OCI-LY7 (cell line): ENCODE results near the gene RRAD. TPM values are rescaled to one million over a fixed set of nuclear protein-coding genes. Genes with fewer than 3 reads are reported as not detected.

Source experiments
- BruUV-seq: library from RNA; stranded (reverse); fragments of 400-500 nt; replicated peaks from 2 replicates; lab custom pipeline; 2021; lab: Mats Ljungman, UMichigan
- CTCF ChIA-PET: fragments of 300-600 bp; sonication (Branson Sonifier 250); formaldehyde crosslinking; loops from one replicate; lab custom pipeline; 2022; ENCODE audit warnings: antibody characterized with exemption; ENCODE audit not compliant: unreplicated experiment; lab: Charles Lee
- POLR2A ChIA-PET: fragments of 300-600 bp; sonication (Branson Sonifier 250); formaldehyde crosslinking; loops from one replicate; lab custom pipeline; 2022; ENCODE audit warnings: antibody characterized with exemption; lab: Charles Lee
- DNase-seq: peaks from one replicate; pipeline ENCODE4 v3.0.0-alpha.2; 2015; ENCODE audit warnings: low spot score
- H2AFZ ChIP-seq: fragments of 200-600 bp; sonication (generic), shearing (Covaris generic); 2 replicates; pipeline ENCODE4 v1.6.1; 2014; ENCODE audit warnings: mild to moderate bottlenecking, antibody characterized with exemption, low read length, moderate library complexity
- H3K27ac ChIP-seq: fragments of 200-600 bp; sonication (generic); 2 replicates; pipeline ENCODE4 v1.5.1; 2014; ENCODE audit warnings: mixed run types, low read depth, mild to moderate bottlenecking, moderate library complexity, low read length, inconsistent platforms; ENCODE audit not compliant: poor library complexity, severe bottlenecking
- H3K36me3 ChIP-seq: fragments of 200-600 bp; sonication (generic); 2 replicates; pipeline ENCODE4 v1.6.1; 2014; ENCODE audit warnings: mild to moderate bottlenecking, antibody characterized with exemption, low read length, moderate library complexity, mixed read lengths; ENCODE audit not compliant: insufficient read depth
- H3K4me1 ChIP-seq: fragments of 200-600 bp; sonication (generic); 2 replicates; pipeline ENCODE4 v1.5.1; 2014; ENCODE audit warnings: mild to moderate bottlenecking, low read length; ENCODE audit not compliant: insufficient read depth, poor library complexity, severe bottlenecking
- H3K4me2 ChIP-seq: fragments of 200-600 bp; sonication (generic); 2 replicates; pipeline ENCODE4 v1.6.1; 2014; ENCODE audit warnings: mild to moderate bottlenecking, low read length
- H3K4me3 ChIP-seq: fragments of 200-600 bp; sonication (generic); 2 replicates; pipeline ENCODE4 v1.5.1; 2014; ENCODE audit warnings: mild to moderate bottlenecking, low read depth, low read length; ENCODE audit not compliant: poor library complexity, severe bottlenecking
- H3K79me2 ChIP-seq: fragments of 200-600 bp; sonication (generic); 2 replicates; pipeline ENCODE4 v1.6.1; 2016; ENCODE audit warnings: low read depth, mild to moderate bottlenecking, low read length, moderate library complexity, mixed read lengths; ENCODE audit not compliant: insufficient read depth
- H3K9me2 ChIP-seq: fragments of 200-600 bp; sonication (generic); 2 replicates; pipeline ENCODE4 v1.6.1; 2016; ENCODE audit warnings: mild to moderate bottlenecking, low read length, mixed read lengths; ENCODE audit not compliant: insufficient read depth
- H3K9me3 ChIP-seq: fragments of 200-600 bp; sonication (generic); 2 replicates; pipeline ENCODE4 v1.6.1; 2014; ENCODE audit warnings: mild to moderate bottlenecking, mixed run types, low read length, mixed read lengths
- H4K20me1 ChIP-seq: fragments of 200-600 bp; sonication (generic); 2 replicates; pipeline ENCODE4 v1.6.1; 2014; ENCODE audit warnings: mild to moderate bottlenecking, antibody characterized with exemption, low read length, moderate library complexity, mixed read lengths; ENCODE audit not compliant: insufficient read depth
- EZH2phosphoT487 ChIP-seq: fragments of 200-600 bp; sonication (generic); IDR thresholded peaks from 2 replicates; pipeline ENCODE4 v1.6.1; 2018; ENCODE audit warnings: low read depth, borderline replicate concordance, mild to moderate bottlenecking, mixed run types, antibody characterized with exemption, low read length, moderate library complexity, mixed read lengths
- intact Hi-C: fragments of 100-400 bp; cut with micrococcal nuclease; formaldehyde crosslinking; loops from one replicate; pipeline ENCODE4 v1.10.0; 2022; ENCODE audit not compliant: unreplicated experiment
- total RNA-seq, 2 experiments: library from RNA; depleted of rRNA in 1 of 2; stranded (reverse); fragments of >200 nt in 1 of 2; shearing (Covaris generic) in 1 of 2; gene quantifications; 2 replicates each; pipeline ENCODE4 v1.2.3, GENCODE V29; 2014 to 2022
- TF ChIP-seq, protein P1 (sequence below): fragments of 200-600 bp; sonication (generic); conservative IDR thresholded peaks from 2 replicates; pipeline ENCODE4 v1.5.1; 2014; ENCODE audit warnings: mild to moderate bottlenecking, antibody characterized with exemption, low read length, moderate library complexity, mixed read lengths

RRAD gene
- total RNA-seq, 2 experiments from 2014 or later = 0.09 TPM; not detected in 1

DNA sequence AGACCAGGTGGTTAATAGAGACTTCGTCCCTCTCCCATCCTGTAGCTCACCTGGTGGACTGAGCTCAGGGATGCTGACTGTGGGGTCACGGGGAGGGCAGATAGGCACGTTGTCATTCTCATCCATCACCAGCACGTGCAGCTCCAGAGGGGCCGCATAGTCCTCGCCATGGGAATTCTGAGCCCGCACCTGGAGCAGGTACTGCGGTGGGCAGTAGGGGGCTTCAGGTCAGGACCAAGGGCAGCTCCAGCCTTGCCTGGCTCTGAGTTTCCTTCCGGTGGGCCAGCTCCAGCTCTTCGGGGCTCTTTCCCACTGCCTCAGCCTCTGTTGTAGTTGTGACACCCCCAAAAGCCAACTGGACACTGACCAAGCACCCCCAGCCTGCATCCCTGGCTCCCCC, 12.3 kb downstream of the RRAD start:
- TF ChIP-seq EZH2phosphoT487 = no peak
- TF ChIP-seq, protein P1, sequence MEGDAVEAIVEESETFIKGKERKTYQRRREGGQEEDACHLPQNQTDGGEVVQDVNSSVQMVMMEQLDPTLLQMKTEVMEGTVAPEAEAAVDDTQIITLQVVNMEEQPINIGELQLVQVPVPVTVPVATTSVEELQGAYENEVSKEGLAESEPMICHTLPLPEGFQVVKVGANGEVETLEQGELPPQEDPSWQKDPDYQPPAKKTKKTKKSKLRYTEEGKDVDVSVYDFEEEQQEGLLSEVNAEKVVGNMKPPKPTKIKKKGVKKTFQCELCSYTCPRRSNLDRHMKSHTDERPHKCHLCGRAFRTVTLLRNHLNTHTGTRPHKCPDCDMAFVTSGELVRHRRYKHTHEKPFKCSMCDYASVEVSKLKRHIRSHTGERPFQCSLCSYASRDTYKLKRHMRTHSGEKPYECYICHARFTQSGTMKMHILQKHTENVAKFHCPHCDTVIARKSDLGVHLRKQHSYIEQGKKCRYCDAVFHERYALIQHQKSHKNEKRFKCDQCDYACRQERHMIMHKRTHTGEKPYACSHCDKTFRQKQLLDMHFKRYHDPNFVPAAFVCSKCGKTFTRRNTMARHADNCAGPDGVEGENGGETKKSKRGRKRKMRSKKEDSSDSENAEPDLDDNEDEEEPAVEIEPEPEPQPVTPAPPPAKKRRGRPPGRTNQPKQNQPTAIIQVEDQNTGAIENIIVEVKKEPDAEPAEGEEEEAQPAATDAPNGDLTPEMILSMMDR = no peak
- POLR2A ChIA-PET = no interaction called here
- Histone ChIP-seq H3K4me2 (no peak overlapping the region), H3K9me3 (no peaks in the 10 kb centered on the region), H3K4me3 (no peak overlapping the region), H3K4me1 (no peaks in the 10 kb centered on the region), H3K27ac (no peak overlapping the region), H3K36me3 (no peaks in the 10 kb centered on the region), H3K9me2 (no peaks in the 10 kb centered on the region), H3K79me2 (no peaks in the 10 kb centered on the region), H2AFZ (no peak overlapping the region), H4K20me1 (no peaks in the 10 kb centered on the region)
- intact Hi-C loops = no loop called here
- CTCF ChIA-PET = interaction anchor here (0.6 kb wide), 1 partner anchor 263 kb away, joined by 3 read pairs; no protein-coding TSS in a partner anchor
- no peak for DNase-seq
- BruUV-seq = no TSS peak

GRCh38 chr16:66911801-66912200, 13.5 kb downstream of the RRAD start:
- TF ChIP-seq, protein P1 = no peak
- no peak for TF ChIP-seq EZH2phosphoT487
- H3K4me1 ChIP-seq = no peaks in the 10 kb centered on the region
- intact Hi-C loops = no loop called here
- no peaks in the 10 kb centered on the region for H3K36me3 ChIP-seq
- H3K4me2 ChIP-seq = no peak overlapping the region
- no peak for DNase-seq
- ChIA-PET POLR2A (no interaction called here), CTCF (interaction anchor here (0.6 kb wide), 1 partner anchor 9 kb away, joined by 5 read pairs; no protein-coding TSS in a partner anchor)
- H3K79me2 ChIP-seq = no peaks in the 10 kb centered on the region
- H3K9me3 ChIP-seq = no peaks in the 10 kb centered on the region
- no peaks in the 10 kb centered on the region for H3K9me2 ChIP-seq
- no peak overlapping the region for H3K4me3 ChIP-seq
- H4K20me1 ChIP-seq = no peaks in the 10 kb centered on the region
- no TSS peak for BruUV-seq
- no peak overlapping the region for H2AFZ ChIP-seq
- H3K27ac ChIP-seq = no peak overlapping the region

- Histone ChIP-seq H3K9me3 (no peaks in the 10 kb centered on the region), H3K9me2 (no peaks in the 10 kb centered on the region), H3K36me3 (no peaks in the 10 kb centered on the region), H4K20me1 (no peaks in the 10 kb centered on the region), H3K27ac (no peak overlapping the region), H3K4me2 (no peak overlapping the region), H3K79me2 (no peaks in the 10 kb centered on the region), H3K4me1 (no peaks in the 10 kb centered on the region), H3K4me3 (no peak overlapping the region), H2AFZ (no peak overlapping the region)
- DNase-seq = no peak
- TF ChIP-seq, protein P1 = no peak
- TF ChIP-seq EZH2phosphoT487 = no peak
- no TSS peak for BruUV-seq
- intact Hi-C loops = no loop called here
- ChIA-PET POLR2A (no interaction called here), CTCF (interaction anchor here (0.6 kb wide), 1 partner anchor 9 kb away, joined by 5 read pairs; no protein-coding TSS in a partner anchor)
These were observed 14.2 kb downstream of the RRAD start for GRCh38 chr16:66911112-66911511.
